Endothelial cell of umbilical vein (primary cell): ENCODE data around the gene RAB3D. TPM values are rescaled to one million over a fixed set of nuclear protein-coding genes. Genes with fewer than 3 reads are reported as not detected.

ENCODE experiments used
- BruUV-seq: library from RNA; stranded (reverse); fragments of 400-500 nt; replicated peaks from 2 replicates; lab custom pipeline; 2021; lab: Mats Ljungman, UMichigan
- CTCF ChIA-PET: fragments of 300-600, 350-600 bp; sonication (Branson Sonifier 250); formaldehyde crosslinking; loops from one replicate; lab custom pipeline; 2021; ENCODE audit warnings: antibody characterized with exemption, inconsistent platforms; lab: Charles Lee
- POLR2A ChIA-PET: fragments of 300-600, 350-600 bp; sonication (Branson Sonifier 250); formaldehyde crosslinking; loops from one replicate; lab custom pipeline; 2021; ENCODE audit warnings: antibody characterized with exemption, inconsistent platforms; lab: Charles Lee
- DNase-seq: peaks from one replicate; pipeline ENCODE4 v3.0.0-alpha.2; 2011; ENCODE audit warnings: low read depth, low spot score
- FAIRE-seq: peaks from 2 replicates; lab custom pipeline; 2011; peaks lifted over from hg19 to GRCh38; lab: Jason Lieb, UNC
- H2AFZ ChIP-seq: 2 replicates; pipeline ENCODE4 v1.6.0; 2012; ENCODE audit warnings: low read depth, low read length, control low read depth, inconsistent platforms
- H3K27ac ChIP-seq: 2 replicates; pipeline ENCODE4 v1.5.1; 2011; ENCODE audit warnings: low read depth, mild to moderate bottlenecking, control low read depth, low read length, moderate library complexity; ENCODE audit not compliant: insufficient read depth
- H3K27me3 ChIP-seq, 2 experiments: 2 replicates each; pipeline versions ENCODE4 v1.6.0 to v1.6.1; 2011; ENCODE audit warnings: low read length in 2 of 2, mixed read lengths in 1 of 2; ENCODE audit not compliant: control insufficient read depth in 2 of 2, insufficient read depth in 2 of 2
- H3K36me3 ChIP-seq, 2 experiments: 2 replicates in 1 of 2; 3 replicates in 1 of 2; pipeline ENCODE4 v1.5.1; 2011; ENCODE audit warnings: low read length in 2 of 2, mild to moderate bottlenecking in 1 of 2, moderate library complexity in 1 of 2; ENCODE audit not compliant: control insufficient read depth in 2 of 2, insufficient read depth in 2 of 2; ENCODE audit errors: extremely low read depth in 1 of 2
- H3K4me1 ChIP-seq: 3 replicates; pipeline ENCODE4 v1.5.1; 2011; ENCODE audit warnings: mild to moderate bottlenecking, low read length; ENCODE audit not compliant: control insufficient read depth, insufficient read depth; ENCODE audit errors: extremely low read depth
- H3K4me2 ChIP-seq: 2 replicates; pipeline ENCODE4 v1.6.1; 2011; ENCODE audit warnings: low read length, control low read depth, mixed read lengths; ENCODE audit not compliant: insufficient read depth
- H3K4me3 ChIP-seq, 3 experiments: fragments of 200-600 bp in 1 of 3; sonication (generic), shearing (Covaris generic) in 1 of 3; replicated peaks in 1 of 3; 2 replicates each; pipeline ENCODE4 v1.5.1; 2011 to 2016; ENCODE audit warnings: control low read depth in 3 of 3, low read length in 3 of 3, mild to moderate bottlenecking in 2 of 3, inconsistent platforms in 1 of 3, low read depth in 1 of 3, moderate library complexity in 1 of 3; ENCODE audit not compliant: insufficient read depth in 1 of 3
- H3K79me2 ChIP-seq: 2 replicates; pipeline ENCODE4 v1.6.0; 2012; ENCODE audit warnings: low read length, inconsistent platforms; ENCODE audit not compliant: control insufficient read depth, insufficient read depth
- H3K9ac ChIP-seq: replicated peaks from 2 replicates; pipeline ENCODE3; 2011; ENCODE audit warnings: low read length, control low read depth; ENCODE audit not compliant: insufficient read depth; ENCODE audit errors: extremely low read depth
- H3K9me1 ChIP-seq: replicated peaks from 3 replicates; pipeline ENCODE4 v1.6.0; 2011; ENCODE audit warnings: mild to moderate bottlenecking, low read length; ENCODE audit not compliant: control insufficient read depth, insufficient read depth; ENCODE audit errors: extremely low read depth
- H3K9me3 ChIP-seq: replicated peaks from 2 replicates; pipeline ENCODE4 v1.5.1; 2012; ENCODE audit warnings: low read length, inconsistent platforms; ENCODE audit not compliant: control insufficient read depth, insufficient read depth
- H4K20me1 ChIP-seq: replicated peaks from 2 replicates; pipeline ENCODE3; 2011; ENCODE audit warnings: mild to moderate bottlenecking, low read length; ENCODE audit not compliant: control insufficient read depth, insufficient read depth; ENCODE audit errors: extremely low read depth
- EZH2 ChIP-seq: IDR thresholded peaks from 2 replicates; pipeline ENCODE4 v1.6.1; 2012; ENCODE audit warnings: borderline replicate concordance, low read depth, mild to moderate bottlenecking, moderate library complexity, low read length, inconsistent platforms; ENCODE audit not compliant: severe bottlenecking
- FOS ChIP-seq: IDR thresholded peaks from 2 replicates; pipeline ENCODE4 v1.6.1; 2011; ENCODE audit warnings: mild to moderate bottlenecking, low read length, moderate library complexity, borderline replicate concordance; ENCODE audit not compliant: insufficient read depth
- GATA2 ChIP-seq: IDR thresholded peaks from 2 replicates; pipeline ENCODE4 v1.7.0; 2011; ENCODE audit warnings: low read depth, mild to moderate bottlenecking, moderate library complexity, mixed read lengths, low read length; ENCODE audit not compliant: insufficient read length, insufficient read depth
- MYC ChIP-seq: IDR thresholded peaks from one replicate; pipeline ENCODE4 v1.6.1; 2011; ENCODE audit warnings: mild to moderate bottlenecking, low read depth, low read length
- POLR2A ChIP-seq: IDR thresholded peaks from 2 replicates; pipeline ENCODE4 v1.6.1; 2012; ENCODE audit warnings: low read depth, mild to moderate bottlenecking, control low read depth, low read length
- POLR2AphosphoS5 ChIP-seq: IDR thresholded peaks from 2 replicates; pipeline ENCODE4 v1.6.1; 2012; ENCODE audit warnings: low read depth, mild to moderate bottlenecking, control low read depth, low read length, moderate library complexity; ENCODE audit not compliant: insufficient read depth
- dilution Hi-C: fragments of 300-500 bp; cut with MboI; formaldehyde crosslinking; loops from one replicate; pipeline ENCODE4 v1.15.0; 2019; ENCODE audit warnings: low sequenced_read_pairs; ENCODE audit not compliant: extremely low pct_ligation_motif_present
- intact Hi-C: fragments of 100-400 bp; cut with micrococcal nuclease; formaldehyde crosslinking; loops from one replicate; pipeline ENCODE4 v1.10.0; 2022
- polyA plus RNA-seq, 4 experiments: library from polyadenylated mRNA; depleted of rRNA in 3 of 4; stranded (reverse) in 3 of 4; unstranded in 1 of 4; fragments of >200 nt; gene quantifications; 2 replicates each; pipeline versions ENCODE4 v1.2.1 to v1.2.3, GENCODE V29; 2011 to 2012; ENCODE audit warnings: missing spikeins in 1 of 4
- total RNA-seq: library from RNA; stranded (reverse); gene quantifications from 2 replicates; pipeline ENCODE4 v1.2.3, GENCODE V29; 2021
- TF ChIP-seq, protein P1 (sequence below): IDR thresholded peaks from 2 replicates; pipeline ENCODE4 v1.6.1; 2011; ENCODE audit not compliant: insufficient read depth, insufficient read length
- TF ChIP-seq, protein P2 (sequence below), 2 donors: IDR thresholded peaks; 1 replicate in 1 of 2; 2 replicates in 1 of 2; pipeline ENCODE4 v1.5.1; 2011; ENCODE audit warnings: low read length in 2 of 2, mild to moderate bottlenecking in 2 of 2, moderate library complexity in 2 of 2, control low read depth in 1 of 2, inconsistent platforms in 1 of 2, low read depth in 1 of 2; ENCODE audit not compliant: insufficient read depth in 1 of 2; ENCODE audit errors: extremely low read depth in 1 of 2

Gene RAB3D
- total and polyA plus RNA-seq, 2 donors (not counting 3 experiments of a cell fraction or from before 2014, with no cell fraction given): 35.4 to 48.2 TPM

DNA sequence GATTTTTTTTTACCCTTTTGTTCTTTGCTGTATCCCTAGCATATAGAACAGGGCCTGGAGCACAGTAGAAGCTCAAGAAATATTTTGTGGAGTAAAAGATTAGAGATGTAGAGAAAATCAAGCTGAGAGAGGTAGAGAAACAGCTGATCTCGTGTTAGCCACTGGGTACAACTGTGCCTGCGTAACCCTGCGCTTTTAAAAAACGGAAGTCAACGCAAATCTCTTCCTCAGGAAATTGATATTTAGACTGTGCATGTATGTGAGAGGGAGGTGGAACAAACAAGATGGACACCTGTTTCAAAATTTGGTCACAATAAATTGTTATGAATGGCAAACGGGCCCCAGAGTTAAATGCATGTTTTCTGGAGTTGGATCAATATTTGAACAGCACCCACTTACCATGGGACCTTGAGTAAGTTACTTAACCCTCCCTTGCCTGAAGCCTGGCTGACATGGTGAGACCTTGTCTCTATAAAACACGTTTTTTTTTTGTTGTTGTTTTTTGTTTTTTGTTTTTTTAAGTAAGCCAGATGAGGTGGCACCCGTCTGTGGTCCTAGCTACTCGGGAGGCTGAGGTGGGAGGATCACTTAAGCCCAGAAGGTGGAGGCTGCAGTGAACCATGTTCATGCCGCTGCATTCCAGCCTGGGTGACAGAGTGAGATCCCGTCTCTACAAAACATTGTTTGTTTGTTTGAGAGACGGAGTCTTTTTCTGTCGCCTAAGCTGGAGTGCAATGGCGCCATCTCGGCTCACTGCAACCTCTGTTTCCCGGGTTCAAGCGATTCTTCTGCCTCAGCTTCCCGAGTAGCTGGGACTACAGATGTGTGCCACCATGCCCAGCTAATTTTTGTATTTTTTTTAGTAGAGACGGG, 47.9 kb upstream of the RAB3D start:
- dilution Hi-C loops (no loop called here), intact Hi-C loops (no loop called here)
- BruUV-seq: no TSS peak
- CTCF ChIA-PET: interaction anchor here (0.6 to 2.0 kb wide), 8 partner anchors 10 to 95 kb away, joined by 3 to 7 read pairs (median 4); partner anchors contain the start of genes ODAD3 and PRKCSH
- Histone ChIP-seq H3K4me3 (no peak overlapping the region), H3K9ac (no peak overlapping the region), H2AFZ (no peak overlapping the region), H3K27ac (no peak overlapping the region), H3K27me3 (no peaks in the 10 kb centered on the region), H3K36me3 (no peaks in the 10 kb centered on the region), H3K79me2 (no peaks in the 10 kb centered on the region), H3K9me3 (no peaks in the 10 kb centered on the region), H3K4me2 (no peak overlapping the region), H3K9me1 (no peaks in the 10 kb centered on the region), H4K20me1 (no peaks in the 10 kb centered on the region), H3K4me1 (peaks cover 14% of the 10 kb centered on the region)
- POLR2A ChIA-PET: interaction anchor here (0.6 kb wide), 1 partner anchor 158 kb away, joined by 3 read pairs; no protein-coding TSS in a partner anchor
- TF ChIP-seq FOS (no peak), GATA2 (no peak), POLR2AphosphoS5 (no peak), POLR2A (no peak), MYC (no peak), EZH2 (no peak)
- TF ChIP-seq, protein P1, sequence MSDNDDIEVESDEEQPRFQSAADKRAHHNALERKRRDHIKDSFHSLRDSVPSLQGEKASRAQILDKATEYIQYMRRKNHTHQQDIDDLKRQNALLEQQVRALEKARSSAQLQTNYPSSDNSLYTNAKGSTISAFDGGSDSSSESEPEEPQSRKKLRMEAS: no peak
- TF ChIP-seq, protein P2, sequence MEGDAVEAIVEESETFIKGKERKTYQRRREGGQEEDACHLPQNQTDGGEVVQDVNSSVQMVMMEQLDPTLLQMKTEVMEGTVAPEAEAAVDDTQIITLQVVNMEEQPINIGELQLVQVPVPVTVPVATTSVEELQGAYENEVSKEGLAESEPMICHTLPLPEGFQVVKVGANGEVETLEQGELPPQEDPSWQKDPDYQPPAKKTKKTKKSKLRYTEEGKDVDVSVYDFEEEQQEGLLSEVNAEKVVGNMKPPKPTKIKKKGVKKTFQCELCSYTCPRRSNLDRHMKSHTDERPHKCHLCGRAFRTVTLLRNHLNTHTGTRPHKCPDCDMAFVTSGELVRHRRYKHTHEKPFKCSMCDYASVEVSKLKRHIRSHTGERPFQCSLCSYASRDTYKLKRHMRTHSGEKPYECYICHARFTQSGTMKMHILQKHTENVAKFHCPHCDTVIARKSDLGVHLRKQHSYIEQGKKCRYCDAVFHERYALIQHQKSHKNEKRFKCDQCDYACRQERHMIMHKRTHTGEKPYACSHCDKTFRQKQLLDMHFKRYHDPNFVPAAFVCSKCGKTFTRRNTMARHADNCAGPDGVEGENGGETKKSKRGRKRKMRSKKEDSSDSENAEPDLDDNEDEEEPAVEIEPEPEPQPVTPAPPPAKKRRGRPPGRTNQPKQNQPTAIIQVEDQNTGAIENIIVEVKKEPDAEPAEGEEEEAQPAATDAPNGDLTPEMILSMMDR (IDR thresholded peaks at IDR 0.05; ENCODE audit: extremely low read depth in 1 of 2, insufficient read depth in 1 of 2, low read depth in 1 of 2, low read length in 2 of 2): no peak
- FAIRE-seq (no peak), DNase-seq (no peak)
